DMS79 (cell line): ENCODE measurements around the gene GJA3.

Experiments used
- DNase-seq: peaks from one replicate; lab custom pipeline; 2025; lab: John Stamatoyannopoulos, UW

GJA3 gene

GRCh38 chr13:20160306-20161274 lies at the start of gene GJA3:
Gene GJA3, minus strand, starts transcription at chr13:20161052. Its CDS starts 17,764 bp downstream, at chr13:20143288.
- no peak for DNase-seq

DNA sequence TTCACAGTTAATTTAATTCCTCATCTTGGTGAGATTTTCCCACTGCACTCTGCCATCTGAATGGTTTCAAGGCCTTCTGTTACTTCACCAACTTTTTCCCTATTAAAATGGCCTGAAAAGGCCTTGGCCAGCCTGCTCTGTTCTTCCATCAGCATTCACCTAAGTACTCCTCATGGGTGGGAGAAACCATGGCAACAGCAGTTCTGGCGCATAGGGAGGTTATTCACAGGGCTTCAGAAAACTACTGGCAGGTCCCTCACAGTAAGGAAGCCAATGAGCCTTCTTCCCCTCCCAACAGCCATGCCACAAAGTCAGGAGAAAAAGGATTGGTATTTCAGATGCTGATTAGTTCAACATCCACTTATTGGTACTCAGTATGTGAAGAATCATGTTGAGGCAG lies 49.1 kb upstream of the GJA3 start:
- no peak for DNase-seq

GRCh38 chr13:20206698-20207235 lies 45.9 kb upstream of the GJA3 start:
- DNase-seq, result no peak

DNA sequence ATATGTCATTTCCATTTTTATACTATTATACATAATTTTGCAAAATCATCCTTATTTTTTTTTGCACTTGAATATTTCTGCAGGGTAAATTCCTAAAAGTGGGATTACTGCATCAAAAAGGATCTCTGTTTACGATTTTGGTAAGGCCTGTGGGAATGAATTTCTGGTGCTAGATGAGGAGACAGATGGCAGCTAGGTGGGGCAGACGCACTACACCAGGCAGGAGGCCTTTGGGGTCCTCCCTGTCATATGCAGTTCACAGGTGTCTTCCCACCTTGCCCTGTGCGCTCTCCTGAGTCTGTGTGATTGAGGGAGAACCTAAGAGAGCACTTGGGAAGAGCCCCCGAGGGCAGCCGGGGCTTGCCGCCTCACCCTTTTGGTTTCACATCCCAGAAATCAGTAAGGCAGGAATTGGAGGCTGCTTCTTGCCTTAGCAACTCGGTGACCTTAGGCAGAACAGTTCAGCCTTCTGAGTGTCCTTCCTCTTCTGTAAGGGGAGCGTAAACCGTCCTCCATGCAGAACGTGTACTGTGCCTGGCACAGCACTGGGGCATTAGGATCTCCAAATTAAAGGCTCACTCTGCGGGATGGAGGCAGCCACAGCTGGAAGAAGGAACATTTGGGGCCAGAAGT lies 45.3 kb upstream of the GJA3 start:
- no peak for DNase-seq

GRCh38 chr13:20198781-20199180 lies 37.9 kb upstream of the GJA3 start:
- DNase-seq, result no peak

DNA sequence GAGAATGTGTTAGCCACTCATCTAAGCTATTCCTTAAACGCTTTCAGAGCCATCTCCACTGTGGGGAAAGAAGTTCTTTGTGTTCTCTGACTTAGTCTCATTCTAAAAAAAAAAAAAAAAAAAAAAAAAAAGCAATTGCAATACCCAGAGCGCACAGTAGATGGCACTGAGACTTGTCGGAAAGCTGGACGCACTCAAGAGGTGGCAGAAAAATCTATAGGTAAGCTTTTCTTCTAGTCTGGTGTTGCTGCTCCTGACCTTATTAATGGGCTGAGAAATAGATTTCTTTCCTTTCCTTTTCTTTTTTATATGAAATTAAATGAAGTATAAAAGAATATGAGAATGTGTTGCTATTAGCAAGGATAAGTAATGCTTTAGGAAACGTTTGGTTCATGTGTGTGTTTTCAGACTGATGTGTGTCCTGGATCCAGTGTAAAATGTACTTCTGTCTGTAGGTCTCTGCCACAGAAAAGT lies 36.5 kb upstream of the GJA3 start:
- DNase-seq, result peak; percentile 3

- DNase-seq, result no peak
Observed at GRCh38 chr13:20195801-20196200, 34.9 kb upstream of the GJA3 start.

DNA sequence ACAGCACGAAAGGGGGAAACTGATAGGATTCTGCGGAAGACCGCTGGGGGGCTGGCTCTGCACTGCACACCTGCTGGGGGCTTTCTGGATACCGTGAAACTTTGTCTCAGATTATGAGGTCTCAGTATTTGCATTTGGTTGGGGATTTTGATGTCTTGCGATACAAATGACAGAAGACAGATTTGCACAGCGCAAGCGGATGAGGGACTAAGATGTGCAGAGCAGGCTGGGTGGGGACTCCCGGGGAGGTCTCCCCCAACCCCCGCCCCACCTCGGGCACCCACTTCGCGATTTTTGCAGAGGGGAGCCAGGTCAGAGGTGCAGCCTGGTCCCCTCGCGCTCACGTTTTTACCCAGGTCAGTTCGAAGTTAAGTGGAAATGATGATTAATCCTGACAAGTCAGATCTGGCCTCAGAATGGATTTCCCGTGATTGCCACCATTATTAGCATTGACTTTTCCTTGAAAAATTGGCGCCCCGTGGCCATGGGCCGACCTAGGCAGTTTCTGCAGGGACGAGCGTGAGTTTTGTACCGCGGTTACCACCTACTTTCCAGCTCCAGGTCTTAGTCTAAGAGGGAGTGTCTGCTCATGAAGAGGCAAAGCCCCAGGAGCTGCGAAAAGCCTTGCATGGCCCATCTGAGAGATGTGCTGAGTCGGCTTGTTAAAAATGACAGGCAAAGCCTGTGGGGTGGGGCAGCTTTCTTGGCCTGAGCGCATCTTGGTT lies 33.2 kb upstream of the GJA3 start:
- DNase-seq, result no peak

DNA sequence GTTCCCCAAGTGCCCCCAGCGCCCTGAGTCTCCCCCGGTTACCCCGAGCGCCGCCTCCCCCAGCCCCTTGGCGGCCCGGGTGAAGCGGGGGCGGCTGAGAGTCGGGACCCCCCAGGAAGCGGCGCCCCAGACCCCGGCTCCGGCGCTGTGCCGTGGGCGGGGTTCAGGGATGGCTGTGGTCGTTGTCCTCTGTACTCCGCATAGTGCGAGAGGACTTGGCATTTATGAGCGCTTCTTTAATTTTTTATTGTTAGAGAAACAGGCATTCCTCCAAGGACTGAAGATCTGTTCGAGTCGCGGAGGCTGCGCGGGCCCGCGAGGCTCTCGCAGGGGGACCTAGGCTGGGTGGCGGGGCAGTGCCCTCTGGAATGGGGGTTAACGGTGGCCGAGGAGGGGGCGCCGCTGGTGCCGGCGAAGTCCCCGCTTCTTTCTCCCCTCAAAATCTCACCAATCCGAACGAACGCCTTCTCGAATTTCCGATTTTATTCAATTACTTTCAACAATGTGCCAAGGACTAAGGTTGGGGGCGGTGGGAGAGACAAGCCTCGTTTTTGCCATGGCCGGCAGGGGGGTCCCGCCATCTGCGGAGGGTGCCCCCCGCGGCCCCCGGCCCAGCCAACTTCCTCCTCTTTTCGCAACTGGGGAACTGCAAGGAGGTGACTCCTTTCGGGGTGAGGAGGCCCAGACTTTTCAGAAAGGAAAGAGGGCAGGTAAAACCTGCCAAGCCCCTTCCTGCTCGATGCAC lies 32.5 kb upstream of the GJA3 start:
- no peak for DNase-seq

DNA sequence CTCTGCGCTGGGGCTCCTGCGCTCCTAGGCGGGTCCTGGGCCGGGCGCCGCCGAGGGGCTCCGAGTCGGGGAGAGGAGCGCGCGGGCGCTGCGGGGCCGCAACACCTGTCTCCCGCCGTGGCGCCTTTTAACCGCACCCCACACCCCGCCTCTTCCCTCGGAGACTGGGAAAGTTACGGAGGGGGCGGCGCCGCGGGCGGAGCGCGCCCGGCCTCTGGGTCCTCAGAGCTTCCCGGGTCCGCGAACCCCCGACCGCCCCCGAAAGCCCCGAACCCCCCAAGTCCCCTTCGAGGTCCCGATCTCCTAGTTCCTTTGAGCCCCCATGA lies 31.9 kb upstream of the GJA3 start, which contains the start of gene GJB2:
Gene GJB2 (minus strand): TSS at position 103 of the 326 bp plus-strand sequence. CDS start 3,357 bp downstream, outside the sequence.
- DNase-seq, result no peak

- no peak for DNase-seq
Observed at GRCh38 chr13:20192158-20192835, 31.4 kb upstream of the GJA3 start.

DNA sequence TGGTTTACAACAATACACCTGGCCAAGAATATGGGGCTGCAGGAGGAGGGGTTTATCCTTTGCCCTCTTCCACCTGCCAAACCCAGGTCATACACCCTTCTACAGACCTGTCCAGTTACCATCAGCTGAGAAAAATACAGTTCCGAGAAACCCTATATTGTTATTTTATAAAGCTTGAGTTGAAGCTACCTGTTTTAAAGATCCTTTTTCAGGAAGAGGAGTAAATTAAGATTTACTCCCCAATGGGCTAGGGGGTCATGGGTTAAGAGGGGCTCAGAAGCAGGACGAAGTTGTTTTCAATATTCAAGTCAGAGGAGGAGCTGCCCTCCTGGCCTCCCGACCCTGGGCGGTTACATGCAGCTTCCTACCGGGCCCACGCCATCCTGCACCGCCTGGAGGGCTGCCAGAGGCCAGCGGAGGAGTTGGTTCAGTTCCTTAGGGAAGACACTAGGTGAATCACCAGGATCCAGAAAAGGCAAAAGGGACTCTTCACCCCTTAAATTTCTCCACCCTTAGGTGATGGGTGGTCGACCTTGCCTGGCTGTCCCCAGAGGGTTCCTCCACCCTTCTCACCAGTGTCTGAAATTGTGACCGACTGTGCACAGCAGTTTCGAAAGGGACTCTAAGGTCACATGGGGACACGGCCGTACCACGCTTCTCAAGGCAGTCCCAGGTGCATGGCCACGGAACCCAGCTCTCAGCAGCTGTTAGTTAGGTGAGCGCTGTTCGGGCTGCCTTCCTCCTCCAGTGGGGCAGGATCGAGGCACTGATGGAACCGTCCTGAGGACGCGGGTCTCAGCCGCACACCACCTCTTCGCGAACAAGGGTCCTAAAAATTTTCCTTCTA lies 30.7 kb upstream of the GJA3 start:
- no peak for DNase-seq

DNA sequence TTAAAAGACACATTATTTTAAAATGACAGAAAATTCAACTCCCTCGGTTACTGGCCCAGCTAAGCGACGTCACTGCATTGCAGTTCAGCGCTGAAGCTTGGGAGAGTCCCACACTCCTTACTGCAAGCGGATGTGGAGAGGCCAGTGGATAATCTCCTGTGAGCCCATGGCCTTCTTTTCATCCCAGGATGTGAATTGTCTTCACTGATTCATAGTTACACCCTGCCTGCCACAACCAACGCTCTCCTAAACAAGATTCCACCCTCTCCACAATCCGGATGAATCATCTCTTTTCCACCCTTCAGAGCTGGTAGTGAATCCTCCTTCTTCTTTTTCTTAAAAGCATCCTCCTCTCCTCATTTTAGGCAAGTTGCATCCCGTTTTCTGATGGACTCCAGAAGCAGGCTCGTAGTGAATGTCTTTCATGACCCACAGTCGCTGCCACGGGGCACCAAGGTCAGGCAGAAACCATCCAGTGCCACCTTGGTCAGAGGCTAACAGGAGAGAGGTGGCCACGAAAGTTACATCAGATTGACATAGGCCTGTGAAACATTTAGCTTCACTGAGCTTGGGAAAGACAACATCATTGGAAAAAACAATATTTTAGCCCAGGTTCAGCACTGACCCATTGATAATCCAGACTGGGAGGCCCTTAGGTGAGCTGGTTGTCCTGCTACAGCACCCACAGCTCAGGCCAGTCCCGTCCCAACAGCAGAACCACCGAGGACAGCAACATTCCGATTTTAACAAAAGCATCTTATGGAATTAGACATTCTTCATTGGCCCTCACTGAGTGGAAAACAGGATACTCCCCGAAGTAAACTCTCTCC lies 29.8 kb upstream of the GJA3 start:
- no peak for DNase-seq

- no peak for DNase-seq
Observed at GRCh38 chr13:20190076-20190475, 29.2 kb upstream of the GJA3 start.

GRCh38 chr13:20188667-20189553 lies 28.1 kb upstream of the GJA3 start:
- DNase-seq, result no peak

DNA sequence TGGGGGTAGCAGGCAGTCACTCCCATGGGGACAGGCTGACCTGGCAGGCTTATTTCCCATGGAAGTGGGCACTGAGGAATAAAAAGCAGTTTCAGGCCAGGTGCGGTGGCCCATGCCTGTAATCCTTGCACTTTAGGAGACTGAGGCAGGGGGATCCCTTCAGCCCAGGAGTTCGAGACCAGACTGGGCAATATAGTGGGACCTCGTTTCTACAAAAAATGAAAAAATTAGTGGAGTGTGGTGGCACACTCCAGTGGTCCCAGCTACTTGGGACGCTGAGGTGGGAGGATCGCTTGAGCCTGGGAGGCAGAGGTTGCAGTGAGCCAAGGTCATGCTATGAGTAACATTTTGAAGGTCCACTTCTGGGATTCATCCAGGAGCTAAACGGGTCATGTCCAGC lies 25.9 kb upstream of the GJA3 start:
- no peak for DNase-seq

GRCh38 chr13:20185366-20186056 lies 24.7 kb upstream of the GJA3 start:
- DNase-seq, result no peak
